Skin epidermis (tissue), 12 donors: Measurements from ENCODE around the gene USE1.

Experiments used
- H3K27ac ChIP-seq, 21 experiments: fragments of 200-600 bp; sonication (generic) in 11 of 21; one replicate each; pipeline ENCODE4 v1.5.0; 2020; ENCODE audit warnings: mild to moderate bottlenecking in 3 of 21, inconsistent platforms in 2 of 21, moderate library complexity in 2 of 21
- H3K4me3 ChIP-seq, 7 experiments: fragments of 200-600 bp; sonication (generic) in 2 of 7; one replicate each; pipeline ENCODE4 v1.5.0; 2020; ENCODE audit warnings: inconsistent platforms in 2 of 7, mild to moderate bottlenecking in 2 of 7, moderate library complexity in 1 of 7

USE1 gene

GRCh38 chr19:17232258-17232657 lies 17.1 kb downstream of the USE1 start:
- H3K27ac ChIP-seq, result no peak overlapping the region

GRCh38 chr19:17234911-17235299 lies 19.7 kb downstream of the USE1 start:
- Histone ChIP-seq H3K27ac (peak overlapping the region in 16 of 21 experiments; percentile 2 to 78 (median 54)), H3K4me3 (peak overlapping the region; percentile 43 to 50 (median 46))

More at GRCh38 chr19:17232258-17232657, 17.1 kb downstream of the USE1 start:
- H3K4me3 ChIP-seq, result no peak overlapping the region

DNA sequence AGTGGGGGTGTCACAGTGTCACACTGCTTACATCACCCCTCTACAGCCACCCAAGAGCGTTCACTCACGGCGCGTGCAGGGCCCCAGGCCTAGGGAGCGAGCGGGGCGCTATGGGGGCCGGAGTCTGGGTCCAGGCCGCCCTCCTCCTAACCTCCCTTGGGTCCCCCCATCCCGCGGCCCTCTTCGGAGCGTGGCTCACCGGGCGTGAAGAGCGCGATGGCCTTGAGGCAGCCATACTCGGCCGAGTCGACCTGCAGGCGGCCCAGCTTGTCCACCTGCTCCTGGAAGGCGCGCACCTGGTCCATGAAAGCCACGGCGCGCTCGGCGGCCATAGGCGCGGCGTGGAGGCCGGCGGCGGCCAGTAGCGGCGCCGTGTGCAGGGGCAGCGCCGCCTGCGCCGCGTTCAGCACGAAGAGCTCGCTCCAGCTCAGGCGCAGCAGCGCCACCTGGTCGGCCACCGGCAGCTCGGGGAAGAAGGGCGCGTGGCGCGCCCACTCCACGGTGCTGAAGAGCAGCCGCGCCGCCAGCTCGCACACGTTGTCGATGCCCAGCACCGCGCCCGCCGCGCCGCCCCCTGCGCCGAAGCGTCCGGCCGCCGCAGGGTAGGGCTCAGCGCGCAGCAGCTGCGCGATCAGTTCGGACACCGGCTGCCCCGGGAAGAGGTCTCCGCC lies 20.3 kb downstream of the USE1 start:
- Histone ChIP-seq H3K4me3 (peak overlapping the region; percentile 43 to 50 (median 46)), H3K27ac (peak overlapping the region in 19 of 21 experiments; percentile 2 to 78 (median 56))

- H3K27ac ChIP-seq, result peak overlapping the region in 17 of 21 experiments; percentile 2 to 78 (median 58)
- H3K4me3 ChIP-seq, result peak overlapping the region; percentile 43 to 50 (median 46)
Measured at GRCh38 chr19:17235971-17236777, 21.0 kb downstream of the USE1 start.

- no peak overlapping the region for H3K4me3 ChIP-seq
- H3K27ac ChIP-seq, result peak overlapping the region in 4 of 21 experiments; percentile 1 to 76 (median 57)
Measured at GRCh38 chr19:17236811-17237543, 21.8 kb downstream of the USE1 start.

DNA sequence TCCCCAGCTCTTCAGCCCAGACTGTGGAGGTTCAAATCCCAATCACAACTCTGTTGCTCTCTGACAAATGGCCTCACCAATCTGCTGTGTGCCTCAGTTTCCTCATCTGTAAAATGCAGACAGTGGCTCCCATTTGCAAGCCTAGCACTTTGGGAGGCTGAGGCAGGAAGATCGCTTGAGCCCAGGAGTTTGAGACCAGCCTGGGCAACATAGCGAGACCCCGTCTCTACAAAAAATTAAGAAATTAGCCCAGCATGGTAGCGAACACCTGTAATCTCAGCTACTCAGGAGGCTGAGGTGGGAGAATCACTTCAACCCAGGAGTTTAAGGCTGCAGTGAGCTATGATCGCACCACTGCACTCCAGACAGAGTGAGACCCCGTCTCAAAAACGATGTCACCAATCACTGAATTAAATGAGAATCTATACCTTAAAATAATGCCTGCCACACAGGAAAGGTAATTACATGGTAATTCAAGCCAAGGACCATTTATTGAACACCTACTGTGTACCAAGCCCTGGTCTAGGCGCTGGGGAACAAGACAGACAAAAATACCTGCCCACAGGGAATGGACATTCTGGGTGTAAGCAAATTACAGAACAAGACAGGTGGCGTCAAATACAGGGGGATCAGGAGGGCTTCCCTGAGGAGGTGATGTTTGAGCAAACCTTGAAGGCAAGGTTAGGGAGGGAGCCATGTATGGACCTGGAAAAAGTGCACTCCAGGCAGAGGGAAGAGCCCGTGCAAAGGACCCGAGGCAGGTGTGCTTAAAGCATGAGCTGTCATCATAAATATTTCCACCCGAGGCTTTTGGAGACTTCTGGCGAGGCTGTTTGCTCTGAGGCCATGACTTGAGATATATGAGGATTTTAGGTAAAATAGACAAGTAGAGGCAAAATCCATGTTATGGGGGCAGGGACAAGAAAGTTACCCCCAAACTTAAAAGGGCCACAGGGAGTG lies 22.9 kb downstream of the USE1 start:
- Histone ChIP-seq H3K4me3 (no peak overlapping the region), H3K27ac (no peak overlapping the region)

GRCh38 chr19:17240062-17240752 lies 25.1 kb downstream of the USE1 start:
- no peak overlapping the region for H3K4me3 ChIP-seq
- no peak overlapping the region for H3K27ac ChIP-seq

- H3K27ac ChIP-seq, result no peak overlapping the region
- H3K4me3 ChIP-seq, result no peak overlapping the region
Measured at GRCh38 chr19:17240826-17241399, 25.8 kb downstream of the USE1 start.

DNA sequence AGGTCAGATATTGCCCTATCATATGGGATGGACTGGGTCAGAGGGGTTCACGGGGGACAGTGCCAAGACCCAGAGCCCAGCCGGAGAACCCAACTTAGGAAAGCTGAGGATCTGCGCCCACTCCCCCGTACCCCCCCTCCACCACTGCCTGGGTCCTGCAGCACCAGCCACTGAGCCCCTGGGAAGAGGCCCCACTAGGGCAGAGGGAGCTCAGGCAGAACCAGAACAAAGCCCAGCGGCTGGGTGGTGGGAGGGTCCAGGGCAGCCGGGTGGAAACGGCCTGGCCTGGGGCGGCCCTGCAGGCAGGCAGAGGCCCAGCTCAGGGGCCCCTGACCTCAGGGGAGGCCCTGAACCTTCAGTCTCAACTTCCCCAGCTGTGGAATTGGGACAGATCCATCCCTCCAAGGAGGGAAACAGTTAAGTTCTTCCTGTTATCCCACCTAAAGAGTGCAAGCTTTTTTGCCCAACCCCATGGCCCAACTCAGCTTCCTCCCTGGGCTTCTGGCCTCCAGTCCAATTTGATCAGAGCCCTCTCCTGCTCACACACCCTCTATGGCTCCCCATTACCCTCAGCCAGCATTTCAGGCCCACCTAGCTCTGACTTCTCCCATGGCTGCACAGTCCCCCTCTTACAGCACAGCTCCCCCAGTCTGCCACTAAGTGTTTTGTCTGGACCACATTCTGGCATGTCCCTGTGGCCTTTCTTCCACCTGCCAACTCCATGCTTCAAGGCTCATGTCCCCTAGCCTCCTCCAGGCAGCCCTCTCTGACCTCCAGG lies 27.5 kb downstream of the USE1 start:
- Histone ChIP-seq H3K4me3 (no peak overlapping the region), H3K27ac (peak overlapping the region in 7 of 21 experiments; percentile 1 to 83 (median 72))

GRCh38 chr19:17243211-17243829 lies 28.2 kb downstream of the USE1 start:
- Histone ChIP-seq H3K27ac (peak overlapping the region in 18 of 21 experiments; percentile 51 to 88 (median 78)), H3K4me3 (peak overlapping the region; percentile 45 to 83 (median 63))

DNA sequence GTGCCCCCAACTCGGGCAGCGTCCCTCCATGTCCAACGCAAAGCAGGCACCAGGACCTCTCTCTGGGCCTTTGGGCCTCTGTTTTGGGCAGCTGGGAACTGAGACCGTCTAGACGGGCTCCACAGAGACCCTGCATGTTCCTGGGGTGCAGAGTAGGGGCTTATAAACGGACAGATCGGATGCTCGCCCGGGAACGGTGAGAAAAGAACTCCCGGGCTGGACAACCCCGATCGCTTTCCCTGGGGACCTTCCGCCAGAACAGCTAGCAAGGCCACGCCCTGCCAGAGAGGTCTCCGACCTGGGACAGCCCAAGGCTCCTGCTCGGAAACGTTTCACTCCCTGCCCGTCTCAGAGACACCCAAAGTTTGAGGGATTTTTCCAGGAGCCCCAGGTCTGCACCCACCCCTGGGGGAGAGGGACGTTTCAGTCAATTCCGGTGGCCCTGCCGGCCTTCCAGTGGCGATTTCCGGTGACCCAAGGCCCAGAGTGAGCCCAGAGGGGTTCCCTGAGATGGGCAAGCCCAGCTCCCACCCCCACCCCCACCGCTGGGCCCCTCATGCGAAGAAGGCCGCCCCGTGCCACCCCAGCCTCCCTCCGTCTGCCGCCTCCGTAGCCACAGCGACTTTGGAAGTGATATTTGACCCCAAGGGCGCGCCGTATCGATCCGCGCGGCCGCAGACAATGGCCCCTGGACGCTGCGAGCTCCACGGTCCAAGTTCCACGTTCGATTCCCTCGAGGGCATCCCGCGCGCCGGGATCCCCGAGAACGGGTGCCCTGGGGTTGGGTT lies 28.9 kb downstream of the USE1 start:
- H3K27ac ChIP-seq, result peak overlapping the region; percentile 26 to 88 (median 75)
- H3K4me3 ChIP-seq, result peak overlapping the region; percentile 45 to 83 (median 63)

DNA sequence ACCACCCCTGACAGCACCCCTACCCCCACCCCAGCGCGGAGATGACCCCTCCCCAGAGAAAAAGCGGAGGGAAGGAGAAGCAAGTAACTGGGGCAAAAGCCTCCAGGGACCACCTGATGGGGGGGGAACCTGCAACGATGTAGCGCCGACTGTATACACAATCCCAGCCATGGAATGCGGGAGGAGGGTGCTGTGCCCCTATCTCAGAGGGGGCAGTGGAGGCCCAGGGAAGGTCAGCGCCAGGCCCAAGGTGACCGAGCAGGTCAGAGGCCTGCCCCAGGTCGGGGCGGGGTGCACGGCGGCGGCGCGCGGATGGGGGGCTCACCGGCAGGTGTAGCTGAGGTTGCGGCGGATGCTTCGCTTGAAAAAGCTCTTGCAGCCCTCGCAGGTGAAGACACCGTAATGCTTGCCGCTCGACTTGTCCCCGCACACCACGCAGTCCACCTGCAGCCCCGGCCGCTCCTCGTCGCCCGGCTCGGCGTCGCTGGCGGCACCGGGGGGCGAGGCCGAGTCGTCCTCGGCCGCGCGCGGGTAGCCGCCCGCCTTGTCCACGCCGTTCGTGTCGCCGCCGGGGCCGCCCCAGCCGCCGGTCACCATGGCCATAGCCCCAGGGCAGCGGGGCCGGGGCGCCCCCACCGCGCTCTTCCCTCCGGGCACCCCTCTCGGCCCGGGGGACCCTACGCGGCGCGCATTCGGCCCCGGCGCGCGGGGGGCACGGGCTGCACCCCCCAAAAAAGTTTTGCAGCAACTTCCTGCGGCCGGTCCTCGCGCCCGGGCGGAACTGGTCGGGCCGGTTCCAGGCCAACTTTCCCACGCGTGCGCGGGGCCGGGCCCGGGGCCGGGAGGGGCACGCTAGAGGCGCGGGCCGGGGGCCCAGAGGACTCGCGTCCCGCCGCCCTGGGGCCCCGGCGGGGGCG lies 29.7 kb downstream of the USE1 start:
- peak overlapping the region; percentile 45 to 83 (median 63) for H3K4me3 ChIP-seq
- H3K27ac ChIP-seq, result peak overlapping the region; percentile 26 to 88 (median 75)

DNA sequence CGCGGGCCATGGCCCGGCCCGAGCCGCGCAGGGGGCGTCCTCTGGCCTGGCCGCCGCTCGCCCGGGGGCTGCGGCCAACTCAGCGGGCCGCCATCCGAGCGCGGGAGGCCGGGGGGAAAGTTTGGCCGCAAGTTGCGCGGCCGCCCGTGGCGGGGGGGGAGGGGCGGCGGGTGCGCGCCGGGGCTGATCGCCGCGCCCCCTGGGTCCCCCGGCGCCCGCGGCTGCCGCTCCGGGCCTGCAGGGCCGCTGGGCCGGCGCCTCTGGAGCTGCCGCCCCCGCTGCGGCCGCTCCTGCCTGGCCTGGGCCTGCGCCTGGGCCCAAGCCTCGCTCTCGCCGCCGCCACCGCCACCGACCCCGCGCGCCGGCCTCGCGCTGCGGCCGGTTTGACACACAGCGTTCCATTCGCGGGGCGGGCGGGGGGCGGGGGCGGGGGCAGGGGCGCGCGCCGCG lies 30.4 kb downstream of the USE1 start, which contains the start of gene NR2F6:
TSS of gene NR2F6 (minus strand) at position 385 of the 450 bp plus-strand sequence. CDS start 699 bp downstream, outside the sequence.
- peak within 1 kb of the TSS; percentile 54 to 83 (median 63) for H3K4me3 ChIP-seq
- peak within 1 kb of the TSS; percentile 13 to 91 (median 84) for H3K27ac ChIP-seq

- peak overlapping the region; percentile 28 to 83 (median 60) for H3K4me3 ChIP-seq
Measured at GRCh38 chr19:17246681-17247425, 31.7 kb downstream of the USE1 start.

More at GRCh38 chr19:17246681-17247425, 31.7 kb downstream of the USE1 start:
- peak overlapping the region; percentile 13 to 91 (median 84) for H3K27ac ChIP-seq
